ENCODE data around the gene PRKN.

DNA sequence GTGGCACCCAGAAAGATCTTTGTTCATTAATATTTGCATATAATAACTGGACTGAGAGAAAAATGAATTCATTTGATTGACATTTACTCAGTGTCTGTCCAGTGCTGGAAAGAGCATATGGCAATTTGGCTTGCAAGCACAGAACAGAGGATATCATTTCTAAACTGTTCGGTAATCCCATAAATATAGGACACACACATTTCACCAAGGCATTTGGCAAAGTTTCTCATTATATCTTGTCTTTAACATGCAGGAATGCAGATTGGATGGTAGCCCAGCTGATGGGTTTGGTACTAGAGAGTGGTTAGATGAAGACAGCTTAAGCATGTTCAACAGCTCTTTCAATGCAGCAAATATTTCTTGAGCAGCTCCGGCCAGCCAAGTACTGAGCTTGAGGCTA, 259.2 kb downstream of the PRKN start:
- TF ChIP-seq, protein P1, sequence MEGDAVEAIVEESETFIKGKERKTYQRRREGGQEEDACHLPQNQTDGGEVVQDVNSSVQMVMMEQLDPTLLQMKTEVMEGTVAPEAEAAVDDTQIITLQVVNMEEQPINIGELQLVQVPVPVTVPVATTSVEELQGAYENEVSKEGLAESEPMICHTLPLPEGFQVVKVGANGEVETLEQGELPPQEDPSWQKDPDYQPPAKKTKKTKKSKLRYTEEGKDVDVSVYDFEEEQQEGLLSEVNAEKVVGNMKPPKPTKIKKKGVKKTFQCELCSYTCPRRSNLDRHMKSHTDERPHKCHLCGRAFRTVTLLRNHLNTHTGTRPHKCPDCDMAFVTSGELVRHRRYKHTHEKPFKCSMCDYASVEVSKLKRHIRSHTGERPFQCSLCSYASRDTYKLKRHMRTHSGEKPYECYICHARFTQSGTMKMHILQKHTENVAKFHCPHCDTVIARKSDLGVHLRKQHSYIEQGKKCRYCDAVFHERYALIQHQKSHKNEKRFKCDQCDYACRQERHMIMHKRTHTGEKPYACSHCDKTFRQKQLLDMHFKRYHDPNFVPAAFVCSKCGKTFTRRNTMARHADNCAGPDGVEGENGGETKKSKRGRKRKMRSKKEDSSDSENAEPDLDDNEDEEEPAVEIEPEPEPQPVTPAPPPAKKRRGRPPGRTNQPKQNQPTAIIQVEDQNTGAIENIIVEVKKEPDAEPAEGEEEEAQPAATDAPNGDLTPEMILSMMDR (IDR thresholded peaks at IDR 0.05), result no peak
- no peak for TF ChIP-seq POLR2A (IDR thresholded peaks at IDR 0.05)

Measured in thyroid gland (tissue), 4 donors.